Kidney epithelial cell (primary cell): Measurements from ENCODE around the gene DENND2A. TPM values are rescaled to one million over a fixed set of nuclear protein-coding genes. Genes with fewer than 3 reads are reported as not detected.

ENCODE experiments used
- DNase-seq: peaks from one replicate; pipeline ENCODE4 v3.0.0-alpha.2; 2010; ENCODE audit warnings: low read depth
- H3K27me3 ChIP-seq: 2 replicates; pipeline ENCODE4 v1.6.0; 2011; ENCODE audit warnings: low read length; ENCODE audit not compliant: control insufficient read depth, insufficient read depth
- H3K36me3 ChIP-seq: 2 replicates; pipeline ENCODE4 v1.5.1; 2011; ENCODE audit warnings: low read length; ENCODE audit not compliant: control insufficient read depth, insufficient read depth
- H3K4me3 ChIP-seq: 2 replicates; pipeline ENCODE4 v1.5.1; 2011; ENCODE audit warnings: low read depth, mild to moderate bottlenecking, control low read depth, low read length
- total RNA-seq: library from RNA; depleted of rRNA; stranded (reverse); fragments of >200 nt; gene quantifications from 2 replicates; pipeline ENCODE4 v1.2.3, GENCODE V29; 2015
- TF ChIP-seq, protein P1 (sequence below): IDR thresholded peaks from 2 replicates; pipeline ENCODE4 v1.5.1; 2011; ENCODE audit warnings: mild to moderate bottlenecking, moderate library complexity, low read length, control low read depth, inconsistent platforms; ENCODE audit not compliant: insufficient read depth, poor library complexity, severe bottlenecking

The DENND2A gene
- total RNA-seq, 1 donor from 2014 or later: 14.8 TPM

DNA sequence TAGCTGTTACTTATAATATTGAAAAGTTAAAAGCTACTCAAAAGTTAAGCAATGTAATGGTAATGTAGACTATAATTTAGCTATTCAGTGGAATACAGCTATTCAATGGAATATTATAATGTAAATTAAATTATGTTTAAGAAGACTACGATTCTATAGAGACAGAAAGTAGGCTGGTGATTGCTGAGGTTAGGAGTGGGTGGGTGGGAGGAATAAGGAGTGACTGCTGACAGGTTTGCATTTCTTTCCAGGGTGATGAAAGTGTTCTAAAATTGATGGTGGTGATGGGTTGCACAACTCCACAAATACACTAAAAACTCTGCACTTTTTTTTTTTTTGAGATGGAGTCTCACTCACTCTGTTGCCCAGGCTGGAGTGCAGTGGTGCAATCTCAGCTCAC is 21.4 kb downstream of the DENND2A start:
- H3K4me3 ChIP-seq: no peak overlapping the region
- TF ChIP-seq, protein P1, sequence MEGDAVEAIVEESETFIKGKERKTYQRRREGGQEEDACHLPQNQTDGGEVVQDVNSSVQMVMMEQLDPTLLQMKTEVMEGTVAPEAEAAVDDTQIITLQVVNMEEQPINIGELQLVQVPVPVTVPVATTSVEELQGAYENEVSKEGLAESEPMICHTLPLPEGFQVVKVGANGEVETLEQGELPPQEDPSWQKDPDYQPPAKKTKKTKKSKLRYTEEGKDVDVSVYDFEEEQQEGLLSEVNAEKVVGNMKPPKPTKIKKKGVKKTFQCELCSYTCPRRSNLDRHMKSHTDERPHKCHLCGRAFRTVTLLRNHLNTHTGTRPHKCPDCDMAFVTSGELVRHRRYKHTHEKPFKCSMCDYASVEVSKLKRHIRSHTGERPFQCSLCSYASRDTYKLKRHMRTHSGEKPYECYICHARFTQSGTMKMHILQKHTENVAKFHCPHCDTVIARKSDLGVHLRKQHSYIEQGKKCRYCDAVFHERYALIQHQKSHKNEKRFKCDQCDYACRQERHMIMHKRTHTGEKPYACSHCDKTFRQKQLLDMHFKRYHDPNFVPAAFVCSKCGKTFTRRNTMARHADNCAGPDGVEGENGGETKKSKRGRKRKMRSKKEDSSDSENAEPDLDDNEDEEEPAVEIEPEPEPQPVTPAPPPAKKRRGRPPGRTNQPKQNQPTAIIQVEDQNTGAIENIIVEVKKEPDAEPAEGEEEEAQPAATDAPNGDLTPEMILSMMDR: no peak
- no peak for DNase-seq
- no peaks in the 10 kb centered on the region for H3K27me3 ChIP-seq
- no peaks in the 10 kb centered on the region for H3K36me3 ChIP-seq

DNA sequence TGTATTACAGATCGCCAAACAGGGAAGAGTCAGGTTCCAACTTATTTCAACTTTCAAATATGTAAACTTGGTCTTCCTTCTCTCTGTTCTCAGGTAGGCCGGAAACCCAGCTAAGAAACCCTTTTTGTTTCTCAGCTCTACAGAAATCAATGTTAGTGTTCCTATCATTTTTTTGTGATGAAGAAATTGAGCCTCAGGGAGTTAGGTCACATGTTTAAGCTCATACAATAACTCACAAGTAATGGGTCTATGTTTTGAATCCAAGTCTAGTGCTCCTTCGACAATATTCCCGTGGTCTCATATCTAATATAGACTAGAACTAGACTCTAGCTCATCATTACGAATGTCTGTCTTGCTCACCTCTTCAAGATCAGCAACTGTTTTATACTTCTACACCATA is 22.3 kb downstream of the DENND2A start:
- TF ChIP-seq, protein P1: no peak
- Histone ChIP-seq H3K27me3 (no peaks in the 10 kb centered on the region), H3K4me3 (no peak overlapping the region), H3K36me3 (no peaks in the 10 kb centered on the region)
- DNase-seq: no peak

DNA sequence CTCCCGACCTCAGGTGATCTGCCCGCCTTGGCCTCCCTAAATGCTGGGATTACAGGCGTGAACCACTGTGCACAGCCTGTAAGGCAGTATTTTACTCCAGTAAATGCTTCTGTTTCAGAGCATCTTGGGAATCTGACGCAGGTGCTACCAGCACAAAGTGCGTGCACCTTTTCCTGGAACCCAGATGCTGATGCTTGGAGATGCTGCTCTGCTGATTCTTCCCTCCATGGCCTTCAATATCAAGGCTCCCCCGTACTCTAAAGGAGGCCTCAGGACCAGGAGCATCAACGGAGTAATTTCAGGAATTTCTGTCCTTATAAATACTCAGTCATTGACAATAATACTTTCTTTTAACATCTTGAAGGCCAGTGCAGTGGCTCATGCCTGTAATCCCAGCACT is 23.5 kb downstream of the DENND2A start:
- TF ChIP-seq, protein P1: no peak
- DNase-seq: no peak

DNA sequence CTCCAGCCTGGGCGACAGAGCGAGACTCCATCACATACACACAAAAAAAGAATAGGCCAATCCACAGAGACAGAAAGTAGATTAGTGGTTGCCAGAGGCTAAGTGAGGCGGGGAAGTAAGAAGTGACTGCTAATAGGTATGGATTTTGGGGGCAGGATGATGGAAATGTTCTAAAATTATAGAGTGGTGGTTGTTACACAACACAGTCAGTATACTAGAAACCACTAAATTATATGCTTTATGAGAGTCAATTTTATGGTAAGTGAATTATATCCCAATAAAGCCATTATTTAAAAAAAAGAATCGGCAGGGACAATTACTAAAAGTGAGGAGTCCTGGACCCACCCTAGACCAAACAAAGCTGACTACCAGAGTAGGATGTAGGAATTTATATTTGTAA is 24.3 kb downstream of the DENND2A start:
- no peaks in the 10 kb centered on the region for H3K27me3 ChIP-seq
- no peak for DNase-seq

More for the DNA sequence above, 23.5 kb downstream of the DENND2A start:
- Histone ChIP-seq H3K4me3 (no peak overlapping the region), H3K36me3 (no peaks in the 10 kb centered on the region), H3K27me3 (no peaks in the 10 kb centered on the region)

DNA sequence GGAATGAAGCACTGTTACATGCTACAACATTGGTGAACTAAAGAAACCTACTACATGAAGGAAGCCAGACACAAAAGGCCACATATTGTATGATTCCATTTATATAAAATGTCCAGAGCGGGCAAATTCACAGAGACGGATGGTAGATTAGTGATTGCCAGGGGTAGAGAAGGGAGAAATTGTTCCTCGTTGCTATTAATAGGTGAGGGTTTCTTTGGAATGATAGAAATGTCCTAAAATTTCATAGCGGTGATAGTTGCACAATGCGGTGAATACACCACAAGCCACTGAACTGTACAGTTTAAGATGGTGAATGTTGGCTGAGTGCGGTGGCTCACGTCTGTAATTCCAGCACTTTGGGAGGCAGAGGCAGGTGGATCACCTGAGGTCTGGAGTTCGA is 29.0 kb downstream of the DENND2A start:
- no peaks in the 10 kb centered on the region for H3K36me3 ChIP-seq
- no peak for DNase-seq
- H3K4me3 ChIP-seq: no peak overlapping the region
- H3K27me3 ChIP-seq: no peaks in the 10 kb centered on the region
- TF ChIP-seq, protein P1: no peak

More for the DNA sequence above, 24.3 kb downstream of the DENND2A start:
- H3K4me3 ChIP-seq: no peak overlapping the region
- TF ChIP-seq, protein P1: no peak
- no peaks in the 10 kb centered on the region for H3K36me3 ChIP-seq
